Purkinje cell (primary cell): ENCODE measurements around the gene ITGA1. TPM values are rescaled to one million over a fixed set of nuclear protein-coding genes. Genes with fewer than 3 reads are reported as not detected.

ENCODE experiments used
- polyA plus RNA-seq: library from polyadenylated mRNA; unstranded; fragments of >200 nt; fragmentation: Nextera tagmentation; gene quantifications from 2 replicates; pipeline ENCODE4 v1.2.1, GENCODE V29; 2014

Gene ITGA1
- 2.2 and 8.4 TPM in 2 replicates for polyA plus RNA-seq

GRCh38 chr5:52787600-52788504 is at the start of gene ITGA1, which contains the start of gene PELO:
Gene ITGA1 (plus strand): TSS chr5:52787916. CDS start chr5:52788354, 438 bp downstream.
Gene PELO (plus strand): TSS chr5:52787916. CDS start chr5:52800395, 12,479 bp downstream.

GRCh38 chr5:52989025-52989780 is 201.5 kb downstream of the ITGA1 start, which contains the start of gene ITGA2:
Gene ITGA2 (plus strand): TSS chr5:52989352. CDS start chr5:52989469, 117 bp downstream.

Other genes starting within 250 kb of the ITGA1 start
- 13.2 and 18.8 TPM in 2 replicates for gene PELO, start within 50 bp of the ITGA1 start, polyA plus RNA-seq
- 0.05 and 0.11 TPM in 2 replicates for gene ITGA2, start 201.4 kb downstream of the ITGA1 start, polyA plus RNA-seq